GM18526 (cell line): ENCODE results near the gene SERPINB6.

Source experiments
- POLR2A ChIP-seq: IDR thresholded peaks from 3 replicates; pipeline ENCODE4 v1.6.1; 2011; ENCODE audit not compliant: insufficient read length; ENCODE audit errors: extremely low read depth

SERPINB6 gene

GRCh38 chr6:2964793-2965505 is 6.4 kb downstream of the SERPINB6 start:
- TF ChIP-seq POLR2A = no peak

GRCh38 chr6:2963756-2964155 is 7.6 kb downstream of the SERPINB6 start:
- TF ChIP-seq POLR2A = no peak

- no peak for TF ChIP-seq POLR2A
These were observed 8.7 kb downstream of the SERPINB6 start for GRCh38 chr6:2962636-2963035.

GRCh38 chr6:2962004-2962403 is 9.4 kb downstream of the SERPINB6 start:
- TF ChIP-seq POLR2A = no peak

- no peak for TF ChIP-seq POLR2A
These were observed 9.9 kb downstream of the SERPINB6 start for GRCh38 chr6:2961506-2961905.

- TF ChIP-seq POLR2A = no peak
These were observed 10.4 kb downstream of the SERPINB6 start for GRCh38 chr6:2960935-2961334.

- no peak for TF ChIP-seq POLR2A
These were observed 11.3 kb downstream of the SERPINB6 start for GRCh38 chr6:2959909-2960719.

GRCh38 chr6:2958776-2959175 is 12.6 kb downstream of the SERPINB6 start:
- no peak for TF ChIP-seq POLR2A

GRCh38 chr6:2958331-2958711 is 13.0 kb downstream of the SERPINB6 start:
- TF ChIP-seq POLR2A = no peak

- TF ChIP-seq POLR2A = no peak
These were observed 13.6 kb downstream of the SERPINB6 start for GRCh38 chr6:2957696-2958330.

GRCh38 chr6:2956930-2957685 is 14.3 kb downstream of the SERPINB6 start:
- TF ChIP-seq POLR2A = no peak

- no peak for TF ChIP-seq POLR2A
These were observed 18.3 kb downstream of the SERPINB6 start for GRCh38 chr6:2953098-2953497.

- no peak for TF ChIP-seq POLR2A
These were observed 18.7 kb downstream of the SERPINB6 start for GRCh38 chr6:2952557-2953095.

GRCh38 chr6:2951728-2952127 is 19.6 kb downstream of the SERPINB6 start:
- TF ChIP-seq POLR2A = no peak

- TF ChIP-seq POLR2A = no peak
These were observed 20.7 kb downstream of the SERPINB6 start for GRCh38 chr6:2950713-2951112.
